NT2/D1 (cell line): Measurements from ENCODE around the gene ZNF428.

Experiments used
- SUZ12 ChIP-seq: IDR thresholded peaks from 2 replicates; pipeline ENCODE4 v1.6.1; 2011; ENCODE audit not compliant: insufficient read length, insufficient read depth; ENCODE audit errors: extremely low read depth
- YY1 ChIP-seq: IDR thresholded peaks from 2 replicates; pipeline ENCODE4 v1.6.1; 2011; ENCODE audit not compliant: insufficient read length, insufficient read depth
- ZNF274 ChIP-seq: IDR thresholded peaks from 2 replicates; pipeline ENCODE4 v1.6.1; 2011; ENCODE audit warnings: mild to moderate bottlenecking, low read depth, low read length

DNA sequence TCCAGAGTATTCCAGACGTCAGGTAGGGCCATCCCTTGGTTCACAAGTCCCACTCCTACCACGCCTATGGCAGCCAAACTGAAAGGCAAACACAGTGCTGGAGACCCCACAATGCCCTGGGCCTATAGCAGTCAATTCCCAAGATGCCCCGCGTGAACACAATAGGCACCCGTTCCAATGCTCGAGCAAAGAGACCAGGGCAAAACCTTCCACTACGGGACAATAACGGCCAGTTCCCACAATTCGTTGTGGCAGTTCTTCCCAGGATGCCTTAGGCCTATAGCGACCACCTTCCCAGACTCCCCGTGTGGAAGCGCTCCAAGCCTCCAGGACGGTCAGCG is 538 bp downstream of the ZNF428 start:
- TF ChIP-seq SUZ12 (no peak), ZNF274 (no peak), YY1 (no peak)
